K562 (cell line): ENCODE measurements around the gene MGAT4B.

Experiments used
- CHD4 ChIP-seq: fragments of 200-600 bp; sonication (generic); IDR thresholded peaks from 3 replicates; pipeline ENCODE4 v1.6.1; 2012; ENCODE audit warnings: low read depth, mild to moderate bottlenecking, mixed read lengths, low read length, inconsistent platforms; ENCODE audit not compliant: insufficient read depth, insufficient replicate concordance, poor library complexity, severe bottlenecking
- ZBTB26 ChIP-seq: fragments of 450-650 bp; formaldehyde crosslinking; IDR thresholded peaks from 2 replicates; pipeline ENCODE4 v1.4.0; 2022; ENCODE audit warnings: missing genetic modification characterization

GRCh38 chr5:179797741-179798140, 8.9 kb downstream of the MGAT4B start:
- TF ChIP-seq CHD4 (no peak), ZBTB26 (no peak)
